Measurements from ENCODE around the gene NHP2.
"Not testable (repeated sequence)": the region's sequence is repeated elsewhere in the genome, so short reads cannot be mapped to it uniquely, and the experiment has no call there.

Gene NHP2

DNA sequence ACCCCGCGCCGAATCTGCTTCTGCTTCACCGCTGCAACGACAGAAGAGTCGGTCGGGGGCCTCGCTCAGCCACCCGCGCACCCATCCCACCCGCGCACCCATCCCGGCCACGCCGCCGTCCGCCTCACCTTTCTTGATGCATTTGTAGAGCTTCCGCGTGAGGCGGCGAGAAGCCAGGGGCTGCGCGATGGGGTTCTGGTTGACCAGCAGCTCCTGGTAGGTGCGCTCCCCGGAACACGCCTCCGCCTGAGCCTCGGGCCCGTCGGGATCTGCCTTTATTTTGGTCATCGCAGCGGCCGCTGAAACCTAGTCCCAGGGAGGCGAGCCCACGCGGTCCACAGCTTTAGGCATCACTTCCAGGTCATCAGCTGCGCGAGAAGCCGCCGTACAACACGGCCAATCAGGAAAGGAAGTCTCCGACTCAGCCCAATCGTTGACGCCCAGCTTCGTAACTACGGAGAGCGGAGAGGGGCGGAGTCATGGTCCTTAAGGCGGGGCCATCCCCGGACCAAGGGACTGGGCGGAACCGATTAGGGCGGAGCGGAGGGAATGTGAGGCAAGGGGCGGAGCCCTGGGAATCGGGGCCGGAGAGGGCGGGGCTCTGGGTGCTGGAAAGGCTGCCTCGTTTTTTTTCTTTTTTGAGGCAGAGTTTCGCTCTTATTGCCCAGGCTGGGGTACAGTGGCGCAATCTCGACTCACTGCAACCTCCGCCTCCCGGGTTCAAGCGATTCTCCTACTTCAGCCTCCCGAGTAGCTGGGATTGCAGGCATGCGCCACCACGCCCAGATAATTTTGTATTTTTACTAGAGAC lies at the start of gene NHP2:
TSS of gene NHP2 (minus strand) at position 356 of the 811 bp plus-strand sequence. CDS start at position 288, 68 bp downstream.
- DNase-seq (ENCODE audit: low read depth in 2 of 2, low spot score in 1 of 2) = peak; percentile 90 to 96

DNA sequence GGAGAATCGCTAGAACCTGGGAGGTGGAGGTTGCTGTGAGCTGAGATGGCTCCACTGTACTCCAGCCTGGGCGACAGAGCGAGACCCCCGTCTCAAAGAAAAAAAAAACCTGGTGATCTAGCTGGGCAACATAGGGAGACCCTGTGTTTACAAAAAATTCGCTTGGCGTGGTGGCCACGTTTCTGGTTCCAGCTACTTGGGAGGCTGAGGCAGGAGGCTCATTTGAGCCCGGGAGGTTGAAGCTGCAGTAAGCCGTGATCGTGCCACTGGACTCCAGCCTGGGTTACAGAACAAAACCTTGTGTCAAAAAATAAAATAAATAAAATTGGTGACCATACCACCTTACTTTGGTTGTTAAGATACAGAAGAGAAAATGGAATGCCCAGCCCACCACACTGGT lies 48.9 kb upstream of the NHP2 start:
- no peak for DNase-seq (ENCODE audit: low read depth in 2 of 2, low spot score in 1 of 2)

DNA sequence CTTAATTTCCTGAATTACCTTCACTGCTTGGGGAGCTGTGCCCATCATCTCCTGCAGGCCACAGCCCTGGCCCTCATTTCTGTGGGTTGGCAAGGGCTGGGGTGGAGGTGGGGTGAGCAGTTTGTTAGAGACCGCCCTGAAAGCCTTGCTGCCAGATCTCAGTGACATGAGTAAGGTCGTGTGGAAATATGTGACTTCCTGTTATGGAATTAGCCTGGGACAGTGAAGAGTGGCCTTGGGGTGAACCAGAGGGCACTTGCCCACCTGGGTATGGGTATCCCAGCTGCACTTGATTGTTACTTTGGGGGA lies 48.2 kb upstream of the NHP2 start:
- DNase-seq (ENCODE audit: low read depth in 2 of 2, low spot score in 1 of 2) = no peak

DNA sequence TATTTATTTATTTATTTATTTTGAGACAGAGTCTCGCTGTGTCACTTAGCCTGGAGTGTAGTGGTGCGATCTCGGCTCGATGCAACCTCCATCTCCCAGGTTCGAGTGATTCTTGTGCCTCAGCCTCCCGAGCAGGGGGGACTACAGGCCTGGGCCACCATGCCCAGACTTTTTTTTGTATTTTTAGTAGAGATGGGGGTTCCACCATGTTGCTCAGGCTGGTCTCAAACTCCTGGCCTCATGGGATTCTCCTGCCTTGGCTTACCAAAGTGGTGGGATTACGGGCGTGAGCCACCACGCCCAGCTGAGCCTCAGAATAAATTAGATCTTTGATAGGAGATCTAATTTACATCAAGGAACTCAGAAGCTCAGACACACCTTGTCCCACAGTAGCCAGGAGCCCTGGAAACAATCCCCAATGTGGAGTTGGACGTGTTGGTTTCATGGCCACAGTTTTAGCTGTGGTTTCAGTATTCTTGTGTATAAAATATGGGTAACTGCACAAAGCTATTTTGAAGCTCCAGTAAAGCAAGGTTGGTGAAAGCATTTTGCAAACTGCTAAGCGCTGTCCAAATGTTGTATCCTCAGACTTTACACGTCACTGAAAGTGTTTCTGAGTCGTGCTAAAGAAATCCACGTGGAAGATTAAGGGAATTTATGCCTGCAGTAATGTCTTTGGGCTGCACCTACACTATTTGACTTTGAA lies 47.7 kb upstream of the NHP2 start:
- no peak for DNase-seq (ENCODE audit: low read depth in 2 of 2, low spot score in 1 of 2)

GRCh38 chr5:178199581-178200434 lies 46.1 kb upstream of the NHP2 start:
- DNase-seq (ENCODE audit: low read depth in 2 of 2, low spot score in 1 of 2) = no peak

- no peak for DNase-seq (ENCODE audit: low read depth in 2 of 2, low spot score in 1 of 2)
These were observed 45.0 kb upstream of the NHP2 start for GRCh38 chr5:178198706-178199105.

GRCh38 chr5:178198151-178198550 lies 44.5 kb upstream of the NHP2 start:
- not testable (repeated sequence) for DNase-seq (ENCODE audit: low read depth in 2 of 2, low spot score in 1 of 2)

GRCh38 chr5:178196986-178197385 lies 43.3 kb upstream of the NHP2 start:
- DNase-seq (ENCODE audit: low read depth in 2 of 2, low spot score in 1 of 2) = no peak

GRCh38 chr5:178196281-178196812 lies 42.7 kb upstream of the NHP2 start:
- DNase-seq (ENCODE audit: low read depth in 2 of 2, low spot score in 1 of 2) = no peak

GRCh38 chr5:178194026-178194425 lies 40.3 kb upstream of the NHP2 start:
- DNase-seq (ENCODE audit: low read depth in 2 of 2, low spot score in 1 of 2) = no peak

- DNase-seq (ENCODE audit: low read depth in 2 of 2, low spot score in 1 of 2) = no peak
These were observed 39.6 kb upstream of the NHP2 start for GRCh38 chr5:178193251-178193809.

DNA sequence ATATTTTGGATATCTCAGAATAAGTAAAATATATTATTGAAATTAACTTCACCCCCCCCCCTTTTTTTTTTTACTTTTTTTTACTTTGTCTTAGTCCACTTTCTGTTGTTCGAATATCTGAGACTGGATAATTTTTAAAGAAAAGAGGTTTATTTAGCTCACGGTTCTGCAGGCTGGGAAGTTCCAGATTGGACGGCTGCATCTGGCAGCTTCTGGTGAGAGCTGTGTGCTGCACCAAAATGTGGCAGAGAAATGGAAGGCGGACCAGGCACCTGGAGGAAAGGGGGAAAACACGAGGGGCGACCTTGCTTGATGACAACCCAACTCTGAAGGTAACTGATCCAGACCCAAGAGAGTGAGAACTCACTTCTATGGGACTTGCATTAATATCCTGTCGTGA lies 39.1 kb upstream of the NHP2 start:
- DNase-seq (ENCODE audit: low read depth in 2 of 2, low spot score in 1 of 2) = no peak

GRCh38 chr5:178192244-178192643 lies 38.6 kb upstream of the NHP2 start:
- no peak for DNase-seq (ENCODE audit: low read depth in 2 of 2, low spot score in 1 of 2)

GRCh38 chr5:178191661-178192060 lies 38.0 kb upstream of the NHP2 start:
- no peak for DNase-seq (ENCODE audit: low read depth in 2 of 2, low spot score in 1 of 2)

GRCh38 chr5:178189433-178189832 lies 35.7 kb upstream of the NHP2 start:
- DNase-seq (ENCODE audit: low read depth in 2 of 2, low spot score in 1 of 2) = no peak

GRCh38 chr5:178187014-178187413 lies 33.3 kb upstream of the NHP2 start, which contains the start of gene GMCL2:
Gene GMCL2 (minus strand): TSS chr5:178187371. CDS start chr5:178187299, 72 bp downstream.
- DNase-seq (ENCODE audit: low read depth in 2 of 2, low spot score in 1 of 2) = no peak

GRCh38 chr5:178186427-178186826 lies 32.7 kb upstream of the NHP2 start:
- DNase-seq (ENCODE audit: low read depth in 2 of 2, low spot score in 1 of 2) = no peak

- no peak for DNase-seq (ENCODE audit: low read depth in 2 of 2, low spot score in 1 of 2)
These were observed 28.6 kb upstream of the NHP2 start for GRCh38 chr5:178182158-178182876.

GRCh38 chr5:178180141-178180863 lies 26.6 kb upstream of the NHP2 start:
- no peak for DNase-seq (ENCODE audit: low read depth in 2 of 2, low spot score in 1 of 2)

DNA sequence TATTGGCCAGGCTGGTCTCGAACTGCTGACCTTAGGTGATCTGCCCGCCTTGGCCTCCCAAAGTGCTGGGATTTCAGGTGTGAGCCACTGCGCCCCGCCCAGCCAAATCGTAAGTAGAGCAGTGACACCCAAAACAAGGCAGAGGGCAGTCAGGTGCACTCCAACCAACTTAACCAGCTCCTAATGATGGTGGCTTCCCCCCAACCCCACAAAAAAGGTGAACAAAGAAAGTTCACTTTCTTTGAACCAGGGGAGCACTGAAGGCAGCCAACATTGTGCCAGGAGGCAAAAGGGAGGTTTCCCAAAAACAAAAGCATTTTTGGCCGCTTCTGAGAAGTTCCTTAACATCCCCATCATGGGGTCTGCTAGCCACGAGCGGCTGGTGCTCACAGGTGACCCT lies 23.9 kb upstream of the NHP2 start:
- DNase-seq (ENCODE audit: low read depth in 2 of 2, low spot score in 1 of 2) = no peak
